ENCODE results near the gene NEURL1B. TPM values are rescaled to one million over a fixed set of nuclear protein-coding genes. Genes with fewer than 3 reads are reported as not detected.

Gene NEURL1B
- total RNA-seq, 4 donors from 2014 or later = 8.7 to 18.8 (median 15.1) TPM

GRCh38 chr5:172618574-172619365, 22.3 kb upstream of the NEURL1B start:
- ATAC-seq (no peak), DNase-seq (no peak)
- intact Hi-C loops (cut with DNase I; ENCODE audit: low total_unique reads) (no loop called here), in situ Hi-C loops (cut with MboI; ENCODE audit: low sequenced_read_pairs in 4 of 4) (no loop called here)
- TF ChIP-seq POLR2A (IDR thresholded peaks at IDR 0.05) = no peak
- TF ChIP-seq CTCF (IDR thresholded peaks at IDR 0.05 in 4 of 5, conservative IDR thresholded peaks at IDR 0.05 in 1 of 5) = no peak
- no peaks in the 10 kb centered on the region for H3K36me3 ChIP-seq
- no peaks in the 10 kb centered on the region for H3K27me3 ChIP-seq
- H3K4me3 ChIP-seq = no peak overlapping the region
- H3K9me3 ChIP-seq = no peaks in the 10 kb centered on the region
- H3K4me1 ChIP-seq = no peaks in the 10 kb centered on the region
- H3K27ac ChIP-seq = peak overlapping the region; percentile 41 to 78 (median 71)

GRCh38 chr5:172620506-172620905, 20.6 kb upstream of the NEURL1B start:
- Histone ChIP-seq H3K9me3 (no peaks in the 10 kb centered on the region), H3K4me1 (no peaks in the 10 kb centered on the region), H3K4me3 (no peak overlapping the region), H3K36me3 (no peaks in the 10 kb centered on the region), H3K27me3 (no peaks in the 10 kb centered on the region), H3K27ac (peak overlapping the region in 1 of 4 donors; percentile 4)
- in situ Hi-C loops (cut with MboI; ENCODE audit: low sequenced_read_pairs in 4 of 4) (no loop called here), intact Hi-C loops (cut with DNase I; ENCODE audit: low total_unique reads) (no loop called here)
- no peak for ATAC-seq
- DNase-seq = no peak
- no peak for TF ChIP-seq CTCF (IDR thresholded peaks at IDR 0.05 in 4 of 5, conservative IDR thresholded peaks at IDR 0.05 in 1 of 5)
- no peak for TF ChIP-seq POLR2A (IDR thresholded peaks at IDR 0.05)

GRCh38 chr5:172622091-172623046, 18.7 kb upstream of the NEURL1B start:
- intact Hi-C loops (cut with DNase I; ENCODE audit: low total_unique reads) = no loop called here
- TF ChIP-seq CTCF (IDR thresholded peaks at IDR 0.05 in 4 of 5, conservative IDR thresholded peaks at IDR 0.05 in 1 of 5) = no peak
- no peak for TF ChIP-seq POLR2A (IDR thresholded peaks at IDR 0.05)
- no peaks in the 10 kb centered on the region for H3K36me3 ChIP-seq
- ATAC-seq = no peak
- peak overlapping the region in 1 of 4 donors; percentile 9 for H3K27ac ChIP-seq
- no peak overlapping the region for H3K4me3 ChIP-seq
- no peak for DNase-seq
- no peaks in the 10 kb centered on the region for H3K27me3 ChIP-seq
- in situ Hi-C loops (cut with MboI; ENCODE audit: low sequenced_read_pairs in 4 of 4) = no loop called here
- no peaks in the 10 kb centered on the region for H3K9me3 ChIP-seq
- no peaks in the 10 kb centered on the region for H3K4me1 ChIP-seq

- intact Hi-C loops (cut with DNase I; ENCODE audit: low total_unique reads) (no loop called here), in situ Hi-C loops (cut with MboI; ENCODE audit: low sequenced_read_pairs in 4 of 4) (no loop called here)
- H3K27ac ChIP-seq = peak overlapping the region in 2 of 4 donors; percentile 9 to 48
- H3K4me3 ChIP-seq = no peak overlapping the region
- no peaks in the 10 kb centered on the region for H3K27me3 ChIP-seq
- DNase-seq = no peak
- H3K4me1 ChIP-seq = no peaks in the 10 kb centered on the region
- ATAC-seq = no peak
- TF ChIP-seq CTCF (IDR thresholded peaks at IDR 0.05 in 4 of 5, conservative IDR thresholded peaks at IDR 0.05 in 1 of 5) (no peak), POLR2A (IDR thresholded peaks at IDR 0.05) (no peak)
- no peaks in the 10 kb centered on the region for H3K9me3 ChIP-seq
- H3K36me3 ChIP-seq = no peaks in the 10 kb centered on the region
These were observed 17.6 kb upstream of the NEURL1B start for GRCh38 chr5:172623313-172623980.

All from gastrocnemius medialis (tissue), 4 donors.